AG09309 (cell line): ENCODE data around the gene RETSAT.

Source experiments
- DNase-seq: peaks from one replicate; pipeline ENCODE4 v3.0.0-alpha.2; 2010; ENCODE audit warnings: low read depth
- H3K4me3 ChIP-seq: 2 replicates; pipeline ENCODE4 v1.5.1; 2011; ENCODE audit warnings: mild to moderate bottlenecking, low read depth, low read length, moderate library complexity; ENCODE audit not compliant: control insufficient read depth
- CTCF ChIP-seq: IDR thresholded peaks from 2 replicates; pipeline ENCODE4 v1.5.1; 2011; ENCODE audit warnings: mild to moderate bottlenecking, low read depth, low read length, inconsistent platforms; ENCODE audit not compliant: insufficient read depth, control insufficient read depth; ENCODE audit errors: missing control alignments

Gene RETSAT

GRCh38 chr2:85380048-85380447 is 25.7 kb upstream of the RETSAT start:
- TF ChIP-seq CTCF, result no peak
- DNase-seq, result no peak
- H3K4me3 ChIP-seq, result no peak overlapping the region

- no peak overlapping the region for H3K4me3 ChIP-seq
- no peak for TF ChIP-seq CTCF
- no peak for DNase-seq
Measured at GRCh38 chr2:85378257-85378656, 23.9 kb upstream of the RETSAT start.

- no peak for DNase-seq
- H3K4me3 ChIP-seq, result no peak overlapping the region
- no peak for TF ChIP-seq CTCF
Measured at GRCh38 chr2:85377083-85377482, 22.8 kb upstream of the RETSAT start.

- no peak overlapping the region for H3K4me3 ChIP-seq
- peak; percentile 43 for DNase-seq
- TF ChIP-seq CTCF, result no peak
Measured at GRCh38 chr2:85376291-85377065, 22.1 kb upstream of the RETSAT start.

- TF ChIP-seq CTCF, result no peak
- H3K4me3 ChIP-seq, result no peak overlapping the region
Measured at GRCh38 chr2:85371045-85371444, 16.7 kb upstream of the RETSAT start.

GRCh38 chr2:85369500-85369899 is 15.2 kb upstream of the RETSAT start:
- no peak for TF ChIP-seq CTCF
- DNase-seq, result no peak
- no peak overlapping the region for H3K4me3 ChIP-seq

More at GRCh38 chr2:85371045-85371444, 16.7 kb upstream of the RETSAT start:
- no peak for DNase-seq
